CD4-positive, alpha-beta memory T cell (primary cell): ENCODE data around the gene RHO. TPM values are rescaled to one million over a fixed set of nuclear protein-coding genes. Genes with fewer than 3 reads are reported as not detected.

Experiments used
- CTCF ChIA-PET: fragments of 350-600 bp; sonication (Branson Sonifier 250); formaldehyde crosslinking; loops from one replicate; lab custom pipeline; 2021; ENCODE audit warnings: inconsistent platforms; ENCODE audit not compliant: partially characterized antibody; lab: Charles Lee
- POLR2A ChIA-PET: fragments of 350-600 bp; sonication (Branson Sonifier 250); formaldehyde crosslinking; loops from one replicate; lab custom pipeline; 2021; ENCODE audit not compliant: partially characterized antibody; lab: Charles Lee
- DNase-seq, 5 donors: peaks; one replicate each; pipeline versions ENCODE4 v3.0.0 to v3.0.0-alpha.2; 2020 to 2022; ENCODE audit warnings: mixed read lengths in 1 of 5
- H3K27ac ChIP-seq: one replicate; pipeline ENCODE4 v1.7.0; 2013; ENCODE audit warnings: low read depth, low read length
- H3K27me3 ChIP-seq: 2 replicates; pipeline ENCODE4 v1.7.0; 2013; ENCODE audit warnings: mild to moderate bottlenecking, low read length, moderate library complexity; ENCODE audit not compliant: insufficient read depth
- H3K36me3 ChIP-seq: 2 replicates; pipeline ENCODE4 v1.7.0; 2013; ENCODE audit warnings: mild to moderate bottlenecking, low read length, moderate library complexity; ENCODE audit not compliant: insufficient read depth
- H3K4me1 ChIP-seq: 2 replicates; pipeline ENCODE4 v1.7.0; 2013; ENCODE audit warnings: mild to moderate bottlenecking, low read length, moderate library complexity; ENCODE audit not compliant: insufficient read depth
- H3K4me3 ChIP-seq, 2 donors: one replicate each; pipeline ENCODE4 v1.7.0; 2013; ENCODE audit warnings: low read length in 2 of 2, mild to moderate bottlenecking in 1 of 2
- H3K9me3 ChIP-seq, 2 donors: one replicate each; pipeline ENCODE4 v1.7.0; 2013; ENCODE audit warnings: low read length in 2 of 2, control low read depth in 1 of 2; ENCODE audit not compliant: control insufficient read depth in 1 of 2
- H3K27ac Mint-ChIP-seq, 7 donors: one replicate each; pipeline ENCODE4 v1.8.0; 2020 to 2021; ENCODE audit warnings: mixed read lengths in 7 of 7, mild to moderate bottlenecking in 6 of 7, inconsistent platforms in 3 of 7, moderate library complexity in 3 of 7
- H3K27me3 Mint-ChIP-seq, 2 donors: one replicate each; pipeline ENCODE4 v1.8.0; 2020 to 2021; ENCODE audit warnings: mixed read lengths in 2 of 2
- H3K36me3 Mint-ChIP-seq, 2 donors: one replicate each; pipeline ENCODE4 v1.8.0; 2020 to 2021; ENCODE audit warnings: mixed read lengths in 2 of 2, inconsistent platforms in 1 of 2, mild to moderate bottlenecking in 1 of 2
- H3K4me1 Mint-ChIP-seq, 4 donors: one replicate each; pipeline ENCODE4 v1.8.0; 2020 to 2021; ENCODE audit warnings: mixed read lengths in 4 of 4, mild to moderate bottlenecking in 1 of 4
- H3K4me3 Mint-ChIP-seq, 8 donors: one replicate each; pipeline ENCODE4 v1.8.0; 2020 to 2021; ENCODE audit warnings: mixed read lengths in 8 of 8, mild to moderate bottlenecking in 7 of 8, moderate library complexity in 6 of 8, inconsistent platforms in 3 of 8
- H3K9me3 Mint-ChIP-seq, 8 donors: one replicate each; pipeline ENCODE4 v1.8.0; 2020 to 2021; ENCODE audit warnings: mixed read lengths in 8 of 8, mild to moderate bottlenecking in 5 of 8, inconsistent platforms in 3 of 8, moderate library complexity in 1 of 8
- intact Hi-C: fragments of 100-400 bp; cut with micrococcal nuclease; formaldehyde crosslinking; loops from one replicate; pipeline ENCODE4 v1.15.1; 2023
- polyA plus RNA-seq, 2 donors: library from polyadenylated mRNA; unstranded; fragments of 300-500 nt; fragmentation: Illumina TruSeq; gene quantifications; one replicate each; pipeline ENCODE4 v1.2.3, GENCODE V29; 2021
- total RNA-seq, 2 experiments: library from RNA; stranded (reverse); gene quantifications; one replicate each; pipeline ENCODE4 v1.2.3, GENCODE V29; 2021

Gene RHO
- total and polyA plus RNA-seq, 4 experiments from 2014 or later: not detected

- ChIA-PET CTCF (no interaction called here), POLR2A (no interaction called here)
- H3K4me1 Mint-ChIP-seq: no peaks in the 10 kb centered on the region
- intact Hi-C loops: no loop called here
- no peak overlapping the region for H3K4me3 Mint-ChIP-seq
- H3K27me3 ChIP-seq: no peaks in the 10 kb centered on the region
- no peak for DNase-seq
- H3K4me3 ChIP-seq: no peak overlapping the region
- no peaks in the 10 kb centered on the region for H3K27me3 Mint-ChIP-seq
- H3K4me1 ChIP-seq: no peaks in the 10 kb centered on the region
- H3K27ac Mint-ChIP-seq: peak overlapping the region in 2 of 7 donors; percentile 27 to 61
- H3K36me3 ChIP-seq: no peaks in the 10 kb centered on the region
- H3K27ac ChIP-seq: no peak overlapping the region
- H3K9me3 ChIP-seq: no peaks in the 10 kb centered on the region
- no peaks in the 10 kb centered on the region for H3K9me3 Mint-ChIP-seq
- H3K36me3 Mint-ChIP-seq: no peaks in the 10 kb centered on the region
Observed at GRCh38 chr3:129527262-129527661, 1.2 kb upstream of the RHO start.

- no peak overlapping the region for H3K4me3 Mint-ChIP-seq
- Histone ChIP-seq H3K4me3 (no peak overlapping the region), H3K27me3 (no peaks in the 10 kb centered on the region), H3K27ac (no peak overlapping the region), H3K36me3 (no peaks in the 10 kb centered on the region), H3K9me3 (no peaks in the 10 kb centered on the region), H3K4me1 (no peaks in the 10 kb centered on the region)
- no peaks in the 10 kb centered on the region for H3K36me3 Mint-ChIP-seq
- H3K27me3 Mint-ChIP-seq: no peaks in the 10 kb centered on the region
- POLR2A ChIA-PET: no interaction called here
- no peak overlapping the region for H3K27ac Mint-ChIP-seq
- intact Hi-C loops: no loop called here
- no peak for DNase-seq
- CTCF ChIA-PET: no interaction called here
- peaks cover 0 to 2% (median 0%) of the 10 kb centered on the region in 8 donors for H3K9me3 Mint-ChIP-seq
- H3K4me1 Mint-ChIP-seq: no peaks in the 10 kb centered on the region
Observed at GRCh38 chr3:129529436-129530210, 1.2 kb downstream of the RHO start.

GRCh38 chr3:129530251-129530791 lies 1.9 kb downstream of the RHO start:
- no peak for DNase-seq
- Mint-ChIP-seq H3K27me3 (no peaks in the 10 kb centered on the region), H3K27ac (peak overlapping the region in 1 of 7 donors; percentile 53), H3K4me1 (no peaks in the 10 kb centered on the region), H3K36me3 (no peaks in the 10 kb centered on the region), H3K4me3 (no peak overlapping the region), H3K9me3 (peaks cover 0 to 2% (median 0%) of the 10 kb centered on the region in 8 donors)
- Histone ChIP-seq H3K36me3 (no peaks in the 10 kb centered on the region), H3K4me3 (no peak overlapping the region), H3K4me1 (no peaks in the 10 kb centered on the region), H3K27ac (no peak overlapping the region), H3K9me3 (no peaks in the 10 kb centered on the region), H3K27me3 (no peaks in the 10 kb centered on the region)
- intact Hi-C loops: no loop called here
- POLR2A ChIA-PET: no interaction called here
- CTCF ChIA-PET: no interaction called here

DNA sequence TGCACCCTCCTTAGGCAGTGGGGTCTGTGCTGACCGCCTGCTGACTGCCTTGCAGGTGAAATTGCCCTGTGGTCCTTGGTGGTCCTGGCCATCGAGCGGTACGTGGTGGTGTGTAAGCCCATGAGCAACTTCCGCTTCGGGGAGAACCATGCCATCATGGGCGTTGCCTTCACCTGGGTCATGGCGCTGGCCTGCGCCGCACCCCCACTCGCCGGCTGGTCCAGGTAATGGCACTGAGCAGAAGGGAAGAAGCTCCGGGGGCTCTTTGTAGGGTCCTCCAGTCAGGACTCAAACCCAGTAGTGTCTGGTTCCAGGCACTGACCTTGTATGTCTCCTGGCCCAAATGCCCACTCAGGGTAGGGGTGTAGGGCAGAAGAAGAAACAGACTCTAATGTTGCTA lies 2.4 kb downstream of the RHO start:
- Histone ChIP-seq H3K36me3 (no peaks in the 10 kb centered on the region), H3K4me1 (no peaks in the 10 kb centered on the region), H3K27me3 (no peaks in the 10 kb centered on the region), H3K9me3 (no peaks in the 10 kb centered on the region), H3K27ac (no peak overlapping the region), H3K4me3 (no peak overlapping the region)
- Mint-ChIP-seq H3K4me1 (no peaks in the 10 kb centered on the region), H3K27ac (peak overlapping the region in 1 of 7 donors; percentile 53), H3K36me3 (no peaks in the 10 kb centered on the region), H3K27me3 (no peaks in the 10 kb centered on the region), H3K9me3 (peaks cover 0 to 2% (median 0%) of the 10 kb centered on the region in 8 donors), H3K4me3 (no peak overlapping the region)
- POLR2A ChIA-PET: no interaction called here
- intact Hi-C loops: loop anchor here (1.0 kb wide), 1 partner anchor 36 kb away; no protein-coding TSS in a partner anchor
- CTCF ChIA-PET: no interaction called here
- DNase-seq: no peak

DNA sequence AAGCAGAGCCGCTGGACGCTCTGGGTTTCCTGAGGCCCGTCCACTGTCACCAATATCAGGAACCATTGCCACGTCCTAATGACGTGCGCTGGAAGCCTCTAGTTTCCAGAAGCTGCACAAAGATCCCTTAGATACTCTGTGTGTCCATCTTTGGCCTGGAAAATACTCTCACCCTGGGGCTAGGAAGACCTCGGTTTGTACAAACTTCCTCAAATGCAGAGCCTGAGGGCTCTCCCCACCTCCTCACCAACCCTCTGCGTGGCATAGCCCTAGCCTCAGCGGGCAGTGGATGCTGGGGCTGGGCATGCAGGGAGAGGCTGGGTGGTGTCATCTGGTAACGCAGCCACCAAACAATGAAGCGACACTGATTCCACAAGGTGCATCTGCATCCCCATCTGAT lies 3.3 kb downstream of the RHO start:
- peaks cover 0 to 2% (median 0%) of the 10 kb centered on the region in 8 donors for H3K9me3 Mint-ChIP-seq
- H3K27me3 Mint-ChIP-seq: no peaks in the 10 kb centered on the region
- Histone ChIP-seq H3K4me1 (no peaks in the 10 kb centered on the region), H3K27ac (no peak overlapping the region), H3K27me3 (no peaks in the 10 kb centered on the region), H3K36me3 (no peaks in the 10 kb centered on the region), H3K9me3 (no peaks in the 10 kb centered on the region), H3K4me3 (no peak overlapping the region)
- ChIA-PET CTCF (no interaction called here), POLR2A (no interaction called here)
- intact Hi-C loops: loop anchor here (1.0 kb wide), 1 partner anchor 36 kb away; no protein-coding TSS in a partner anchor
- H3K36me3 Mint-ChIP-seq: no peaks in the 10 kb centered on the region
- H3K4me1 Mint-ChIP-seq: peaks cover 0 to 3% (median 0%) of the 10 kb centered on the region in 4 donors
- no peak overlapping the region for H3K4me3 Mint-ChIP-seq
- no peak for DNase-seq
- peak overlapping the region in 2 of 7 donors; percentile 16 to 78 for H3K27ac Mint-ChIP-seq

DNA sequence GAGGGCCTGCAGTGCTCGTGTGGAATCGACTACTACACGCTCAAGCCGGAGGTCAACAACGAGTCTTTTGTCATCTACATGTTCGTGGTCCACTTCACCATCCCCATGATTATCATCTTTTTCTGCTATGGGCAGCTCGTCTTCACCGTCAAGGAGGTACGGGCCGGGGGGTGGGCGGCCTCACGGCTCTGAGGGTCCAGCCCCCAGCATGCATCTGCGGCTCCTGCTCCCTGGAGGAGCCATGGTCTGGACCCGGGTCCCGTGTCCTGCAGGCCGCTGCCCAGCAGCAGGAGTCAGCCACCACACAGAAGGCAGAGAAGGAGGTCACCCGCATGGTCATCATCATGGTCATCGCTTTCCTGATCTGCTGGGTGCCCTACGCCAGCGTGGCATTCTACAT lies 3.8 kb downstream of the RHO start:
- ChIA-PET CTCF (interaction anchor here (0.9 kb wide), 1 partner anchor 40 kb away, joined by 3 read pairs; no protein-coding TSS in a partner anchor), POLR2A (no interaction called here)
- Mint-ChIP-seq H3K4me3 (no peak overlapping the region), H3K9me3 (peaks cover 0 to 2% (median 0%) of the 10 kb centered on the region in 8 donors), H3K27ac (no peak overlapping the region), H3K36me3 (no peaks in the 10 kb centered on the region), H3K27me3 (no peaks in the 10 kb centered on the region), H3K4me1 (peaks cover 0 to 3% (median 0%) of the 10 kb centered on the region in 4 donors)
- no peaks in the 10 kb centered on the region for H3K9me3 ChIP-seq
- H3K27me3 ChIP-seq: no peaks in the 10 kb centered on the region
- H3K36me3 ChIP-seq: no peaks in the 10 kb centered on the region
- no peaks in the 10 kb centered on the region for H3K4me1 ChIP-seq
- no peak for DNase-seq
- H3K27ac ChIP-seq: no peak overlapping the region
- intact Hi-C loops: no loop called here
- H3K4me3 ChIP-seq: no peak overlapping the region

GRCh38 chr3:129533406-129533805 lies 5.0 kb downstream of the RHO start:
- Mint-ChIP-seq H3K27me3 (no peaks in the 10 kb centered on the region), H3K9me3 (peaks cover 0 to 2% (median 0%) of the 10 kb centered on the region in 8 donors)
- intact Hi-C loops: no loop called here

More at GRCh38 chr3:129533406-129533805, 5.0 kb downstream of the RHO start:
- H3K36me3 ChIP-seq: no peaks in the 10 kb centered on the region
- H3K9me3 ChIP-seq: no peaks in the 10 kb centered on the region
- no peak overlapping the region for H3K27ac Mint-ChIP-seq
- H3K27ac ChIP-seq: no peak overlapping the region
- CTCF ChIA-PET: interaction anchor here (0.9 kb wide), 1 partner anchor 41 kb away, joined by 3 read pairs; no protein-coding TSS in a partner anchor
- H3K4me3 Mint-ChIP-seq: no peak overlapping the region
- DNase-seq: no peak
- H3K4me1 ChIP-seq: no peaks in the 10 kb centered on the region
- no peak overlapping the region for H3K4me3 ChIP-seq
- H3K27me3 ChIP-seq: no peaks in the 10 kb centered on the region
- H3K36me3 Mint-ChIP-seq: no peaks in the 10 kb centered on the region
- POLR2A ChIA-PET: no interaction called here
- H3K4me1 Mint-ChIP-seq: peaks cover 0 to 3% (median 0%) of the 10 kb centered on the region in 4 donors
